ENCODE measurements around the gene RANBP3.

- TF ChIP-seq, protein P1, sequence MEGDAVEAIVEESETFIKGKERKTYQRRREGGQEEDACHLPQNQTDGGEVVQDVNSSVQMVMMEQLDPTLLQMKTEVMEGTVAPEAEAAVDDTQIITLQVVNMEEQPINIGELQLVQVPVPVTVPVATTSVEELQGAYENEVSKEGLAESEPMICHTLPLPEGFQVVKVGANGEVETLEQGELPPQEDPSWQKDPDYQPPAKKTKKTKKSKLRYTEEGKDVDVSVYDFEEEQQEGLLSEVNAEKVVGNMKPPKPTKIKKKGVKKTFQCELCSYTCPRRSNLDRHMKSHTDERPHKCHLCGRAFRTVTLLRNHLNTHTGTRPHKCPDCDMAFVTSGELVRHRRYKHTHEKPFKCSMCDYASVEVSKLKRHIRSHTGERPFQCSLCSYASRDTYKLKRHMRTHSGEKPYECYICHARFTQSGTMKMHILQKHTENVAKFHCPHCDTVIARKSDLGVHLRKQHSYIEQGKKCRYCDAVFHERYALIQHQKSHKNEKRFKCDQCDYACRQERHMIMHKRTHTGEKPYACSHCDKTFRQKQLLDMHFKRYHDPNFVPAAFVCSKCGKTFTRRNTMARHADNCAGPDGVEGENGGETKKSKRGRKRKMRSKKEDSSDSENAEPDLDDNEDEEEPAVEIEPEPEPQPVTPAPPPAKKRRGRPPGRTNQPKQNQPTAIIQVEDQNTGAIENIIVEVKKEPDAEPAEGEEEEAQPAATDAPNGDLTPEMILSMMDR (IDR thresholded peaks at IDR 0.05; ENCODE audit: borderline replicate concordance, extremely low read depth, low read length, poor library complexity, severe bottlenecking): no peak
- TF ChIP-seq EZH2 (IDR thresholded peaks at IDR 0.05; ENCODE audit: borderline replicate concordance, low read depth, low read length, severe bottlenecking): no peak
These were observed 13.4 kb upstream of the RANBP3 start for GRCh38 chr19:5991244-5991838.
